Activated B cell treated with CpG ODN at 0.5 μM for 24 hours (primary cell): ENCODE measurements around the gene APOC3. TPM values are rescaled to one million over a fixed set of nuclear protein-coding genes. Genes with fewer than 3 reads are reported as not detected.

Experiments used
- ATAC-seq: fragments of 200-7000 bp; cut with Tn5 transposase; one replicate; pipeline ENCODE4 v1.10.0; 2021; ENCODE audit warnings: low read depth, mild to moderate bottlenecking, moderate library complexity
- CTCF ChIA-PET: fragments of 350-600 bp; sonication (Branson Sonifier 250); formaldehyde crosslinking; loops from one replicate; lab custom pipeline; 2021; ENCODE audit warnings: antibody characterized with exemption; lab: Charles Lee
- POLR2A ChIA-PET: fragments of 350-600 bp; sonication (Branson Sonifier 250); formaldehyde crosslinking; loops from one replicate; lab custom pipeline; 2021; ENCODE audit warnings: antibody characterized with exemption; lab: Charles Lee
- DNase-seq: peaks from one replicate; pipeline ENCODE4 v3.0.0; 2022
- H3K27ac Mint-ChIP-seq: one replicate; pipeline ENCODE4 v1.8.0; 2020; ENCODE audit warnings: mixed read lengths
- H3K27me3 Mint-ChIP-seq: one replicate; pipeline ENCODE4 v1.8.0; 2021; ENCODE audit warnings: mixed read lengths
- H3K36me3 Mint-ChIP-seq: one replicate; pipeline ENCODE4 v1.8.0; 2021; ENCODE audit warnings: low read depth, mixed read lengths
- H3K4me1 Mint-ChIP-seq: one replicate; pipeline ENCODE4 v1.8.0; 2021; ENCODE audit warnings: mixed read lengths
- H3K4me3 Mint-ChIP-seq: one replicate; pipeline ENCODE4 v1.8.0; 2020; ENCODE audit warnings: mild to moderate bottlenecking, mixed read lengths
- H3K9me3 Mint-ChIP-seq: one replicate; pipeline ENCODE4 v1.8.0; 2020; ENCODE audit warnings: mixed read lengths
- intact Hi-C: fragments of 100-400 bp; cut with micrococcal nuclease; formaldehyde crosslinking; loops from one replicate; pipeline ENCODE4 v1.15.1; 2024
- total RNA-seq: library from RNA; stranded (reverse); gene quantifications from 2 replicates; pipeline ENCODE4 v1.2.3, GENCODE V29; 2022
- TF ChIP-seq, protein P1 (sequence below): fragments of 200-600 bp; IDR thresholded peaks from one replicate; pipeline ENCODE4 v1.8.0; 2022; ENCODE audit warnings: antibody characterized with exemption, mild to moderate bottlenecking

The APOC3 gene
- total RNA-seq, 1 donor from 2014 or later = not detected

GRCh38 chr11:116791002-116791812 lies 38.5 kb upstream of the APOC3 start:
- Mint-ChIP-seq H3K4me3 (no peak overlapping the region), H3K9me3 (no peaks in the 10 kb centered on the region), H3K27me3 (peaks cover 4% of the 10 kb centered on the region), H3K4me1 (peaks cover 28% of the 10 kb centered on the region), H3K27ac (no peak overlapping the region), H3K36me3 (peaks cover 19% of the 10 kb centered on the region)
- peak; percentile 42 for ATAC-seq
- intact Hi-C loops = loop anchor here (1.0 to 2.0 kb wide), 3 partner anchors 45 to 436 kb away; no protein-coding TSS in a partner anchor
- POLR2A ChIA-PET = interaction anchor here (1.1 kb wide), 1 partner anchor 45 kb away, joined by 3 read pairs; no protein-coding TSS in a partner anchor
- peak; percentile 56 for DNase-seq
- CTCF ChIA-PET = interaction anchor here (0.6 to 3.7 kb wide), 12 partner anchors 9 to 439 kb away, joined by 3 to 38 read pairs (median 4); partner anchors contain the start of genes APOA1 and BUD13
- TF ChIP-seq, protein P1, sequence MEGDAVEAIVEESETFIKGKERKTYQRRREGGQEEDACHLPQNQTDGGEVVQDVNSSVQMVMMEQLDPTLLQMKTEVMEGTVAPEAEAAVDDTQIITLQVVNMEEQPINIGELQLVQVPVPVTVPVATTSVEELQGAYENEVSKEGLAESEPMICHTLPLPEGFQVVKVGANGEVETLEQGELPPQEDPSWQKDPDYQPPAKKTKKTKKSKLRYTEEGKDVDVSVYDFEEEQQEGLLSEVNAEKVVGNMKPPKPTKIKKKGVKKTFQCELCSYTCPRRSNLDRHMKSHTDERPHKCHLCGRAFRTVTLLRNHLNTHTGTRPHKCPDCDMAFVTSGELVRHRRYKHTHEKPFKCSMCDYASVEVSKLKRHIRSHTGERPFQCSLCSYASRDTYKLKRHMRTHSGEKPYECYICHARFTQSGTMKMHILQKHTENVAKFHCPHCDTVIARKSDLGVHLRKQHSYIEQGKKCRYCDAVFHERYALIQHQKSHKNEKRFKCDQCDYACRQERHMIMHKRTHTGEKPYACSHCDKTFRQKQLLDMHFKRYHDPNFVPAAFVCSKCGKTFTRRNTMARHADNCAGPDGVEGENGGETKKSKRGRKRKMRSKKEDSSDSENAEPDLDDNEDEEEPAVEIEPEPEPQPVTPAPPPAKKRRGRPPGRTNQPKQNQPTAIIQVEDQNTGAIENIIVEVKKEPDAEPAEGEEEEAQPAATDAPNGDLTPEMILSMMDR = no peak

- Mint-ChIP-seq H3K27me3 (peaks cover 4% of the 10 kb centered on the region), H3K4me1 (peaks cover 23% of the 10 kb centered on the region), H3K27ac (no peak within 1 kb of the TSS), H3K9me3 (no peaks in the 10 kb centered on the region), H3K4me3 (no peak within 1 kb of the TSS), H3K36me3 (peaks cover 14% of the 10 kb centered on the region)
- intact Hi-C loops = loop anchor here (1.0 to 2.0 kb wide), 3 partner anchors 45 to 435 kb away; no protein-coding TSS in a partner anchor
- ChIA-PET POLR2A (interaction anchor here (1.1 kb wide), 1 partner anchor 44 kb away, joined by 3 read pairs; no protein-coding TSS in a partner anchor), CTCF (interaction anchor here (0.7 to 3.7 kb wide), 9 partner anchors 8 to 439 kb away, joined by 3 to 38 read pairs (median 4); partner anchors contain the start of genes APOA1 and BUD13)
- TF ChIP-seq, protein P1 = no peak
- ATAC-seq (no peak), DNase-seq (no peak)
Measured at GRCh38 chr11:116791813-116792143, 37.9 kb upstream of the APOC3 start, which contains the start of gene APOA5. APOA5 (minus strand) TSS chr11:116791879; CDS start chr11:116791860, 19 bp downstream.

- Mint-ChIP-seq H3K27ac (no peak overlapping the region), H3K36me3 (peaks cover 8% of the 10 kb centered on the region), H3K4me1 (peaks cover 17% of the 10 kb centered on the region), H3K27me3 (peaks cover 4% of the 10 kb centered on the region), H3K9me3 (no peaks in the 10 kb centered on the region), H3K4me3 (no peak overlapping the region)
- no peak for ATAC-seq
- TF ChIP-seq, protein P1 = no peak
- POLR2A ChIA-PET = interaction anchor here (0.5 kb wide), 1 partner anchor 552 kb away, joined by 4 read pairs; no protein-coding TSS in a partner anchor
- CTCF ChIA-PET = interaction anchor here (1.6 to 2.1 kb wide), 3 partner anchors 8 to 314 kb away, joined by 4 to 9 read pairs (median 6); no protein-coding TSS in a partner anchor
- DNase-seq = no peak
- intact Hi-C loops = no loop called here
Measured at GRCh38 chr11:116792144-116792868, 37.4 kb upstream of the APOC3 start.

GRCh38 chr11:116792869-116793771 lies 36.6 kb upstream of the APOC3 start:
- DNase-seq = no peak
- TF ChIP-seq, protein P1 = no peak
- ATAC-seq = no peak
- Mint-ChIP-seq H3K4me1 (peaks cover 13% of the 10 kb centered on the region), H3K9me3 (no peaks in the 10 kb centered on the region), H3K27ac (no peak overlapping the region), H3K4me3 (no peak overlapping the region), H3K36me3 (peaks cover 3% of the 10 kb centered on the region), H3K27me3 (peaks cover 4% of the 10 kb centered on the region)
- intact Hi-C loops = no loop called here
- ChIA-PET POLR2A (interaction anchor here (0.5 kb wide), 1 partner anchor 551 kb away, joined by 4 read pairs; no protein-coding TSS in a partner anchor), CTCF (interaction anchor here (2.1 kb wide), 1 partner anchor 313 kb away, joined by 9 read pairs; no protein-coding TSS in a partner anchor)
